ENCODE results near the gene ARHGEF4. TPM values are rescaled to one million over a fixed set of nuclear protein-coding genes. Genes with fewer than 3 reads are reported as not detected.

The ARHGEF4 gene
- total and polyA plus RNA-seq, 2 donors (not counting 3 experiments of a cell fraction or from before 2014, with no cell fraction given), result not detected

DNA sequence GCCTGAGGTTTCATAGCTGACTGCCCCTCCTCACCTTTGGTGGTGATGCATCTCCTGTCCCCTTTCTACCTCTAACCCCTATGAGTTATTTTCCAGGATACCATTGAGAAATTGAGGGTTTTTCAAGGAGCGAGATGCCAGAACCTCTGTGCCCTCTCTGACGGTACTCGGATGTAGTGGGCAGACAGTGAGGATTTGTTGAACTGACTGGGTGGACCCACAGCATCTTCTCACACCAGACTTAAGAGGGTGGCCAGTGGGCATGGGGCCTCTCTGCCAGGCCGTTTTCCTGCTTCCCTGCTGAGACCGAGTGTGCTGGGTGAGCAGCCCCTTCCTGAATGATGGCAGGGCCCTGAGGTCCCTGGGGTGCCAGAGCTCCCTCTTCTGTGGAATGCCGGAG lies 46.3 kb downstream of the ARHGEF4 start:
- ChIA-PET POLR2A (no interaction called here), CTCF (interaction anchor here (1.2 kb wide), 1 partner anchor 10 kb away, joined by 3 read pairs; no protein-coding TSS in a partner anchor)
- Histone ChIP-seq H3K36me3 (ENCODE audit: control insufficient read depth in 2 of 2, extremely low read depth in 1 of 2, insufficient read depth in 2 of 2, low read length in 2 of 2) (no peaks in the 10 kb centered on the region), H4K20me1 (replicated peaks; ENCODE audit: control insufficient read depth, extremely low read depth, insufficient read depth, low read length) (no peaks in the 10 kb centered on the region), H3K9me3 (replicated peaks; ENCODE audit: control insufficient read depth, insufficient read depth, low read length) (no peaks in the 10 kb centered on the region), H3K4me1 (ENCODE audit: control insufficient read depth, extremely low read depth, insufficient read depth, low read length) (no peaks in the 10 kb centered on the region), H3K27ac (ENCODE audit: insufficient read depth, low read depth, low read length) (no peak overlapping the region), H3K4me2 (ENCODE audit: insufficient read depth, low read length) (no peak overlapping the region), H3K27me3 (ENCODE audit: control insufficient read depth in 2 of 2, insufficient read depth in 2 of 2, low read length in 2 of 2) (no peaks in the 10 kb centered on the region), H3K79me2 (ENCODE audit: control insufficient read depth, insufficient read depth, low read length) (no peaks in the 10 kb centered on the region), H3K9ac (replicated peaks; ENCODE audit: extremely low read depth, insufficient read depth, low read length) (no peak overlapping the region), H2AFZ (ENCODE audit: low read depth, low read length) (no peak overlapping the region), H3K9me1 (replicated peaks; ENCODE audit: control insufficient read depth, extremely low read depth, insufficient read depth, low read length) (no peaks in the 10 kb centered on the region), H3K4me3 (replicated peaks in 1 of 3; ENCODE audit: insufficient read depth in 1 of 3, low read depth in 1 of 3, low read length in 3 of 3) (no peak overlapping the region)
- intact Hi-C loops (cut with micrococcal nuclease) (no loop called here), dilution Hi-C loops (cut with MboI; ENCODE audit: extremely low pct_ligation_motif_present, low sequenced_read_pairs) (no loop called here)
- BruUV-seq (replicated peaks), result no TSS peak
- TF ChIP-seq MYC (IDR thresholded peaks at IDR 0.05; ENCODE audit: low read depth, low read length) (no peak), FOS (IDR thresholded peaks at IDR 0.05; ENCODE audit: borderline replicate concordance, insufficient read depth, low read length) (no peak), CTCF (IDR thresholded peaks at IDR 0.05; ENCODE audit: extremely low read depth in 1 of 2, insufficient read depth in 1 of 2, low read depth in 1 of 2, low read length in 2 of 2) (no peak), POLR2AphosphoS5 (IDR thresholded peaks at IDR 0.05; ENCODE audit: insufficient read depth, low read depth, low read length) (no peak), POLR2A (IDR thresholded peaks at IDR 0.05; ENCODE audit: low read depth, low read length) (no peak), GATA2 (IDR thresholded peaks at IDR 0.05; ENCODE audit: insufficient read depth, insufficient read length, low read depth, low read length) (no peak)
- TF ChIP-seq, protein P1, sequence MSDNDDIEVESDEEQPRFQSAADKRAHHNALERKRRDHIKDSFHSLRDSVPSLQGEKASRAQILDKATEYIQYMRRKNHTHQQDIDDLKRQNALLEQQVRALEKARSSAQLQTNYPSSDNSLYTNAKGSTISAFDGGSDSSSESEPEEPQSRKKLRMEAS (IDR thresholded peaks at IDR 0.05; ENCODE audit: insufficient read depth, insufficient read length), result no peak
- DNase-seq (ENCODE audit: low read depth, low spot score) (no peak), FAIRE-seq (no peak)

All from endothelial cell of umbilical vein (primary cell).